Right lobe of liver (tissue), 4 donors: ENCODE measurements around the gene LHX2.

Experiments used
- CTCF ChIP-seq, 4 donors: fragments of 200-600 bp in 3 of 4; fragments of 450-650 bp in 1 of 4; IDR thresholded peaks; one replicate each; pipeline versions ENCODE4 v1.5.1 to v1.8.0; 2016 to 2022; ENCODE audit warnings: antibody characterized with exemption in 4 of 4, mild to moderate bottlenecking in 2 of 4
- POLR2A ChIP-seq: fragments of 450-650 bp; IDR thresholded peaks from one replicate; pipeline ENCODE4 v1.6.1; 2017; ENCODE audit warnings: antibody characterized with exemption, mild to moderate bottlenecking
- donor health status: DM: no; HTN: no; CAD: no.
- donor health status: DM: no; HTN: no; CAD: no.
- donor health status: DM: no; HTN: yes; CAD: no.

GRCh38 chr9:123965801-123966686 is 45.5 kb upstream of the LHX2 start:
- TF ChIP-seq CTCF (IDR thresholded peaks at IDR 0.05): no peak
- TF ChIP-seq POLR2A: no peak
